Measurements from ENCODE around the gene SPO11. TPM values are rescaled to one million over a fixed set of nuclear protein-coding genes. Genes with fewer than 3 reads are reported as not detected.

The SPO11 gene
- total and polyA plus RNA-seq, 2 of the 4 experiments (the other 2 are of a cell fraction), result not detected

DNA sequence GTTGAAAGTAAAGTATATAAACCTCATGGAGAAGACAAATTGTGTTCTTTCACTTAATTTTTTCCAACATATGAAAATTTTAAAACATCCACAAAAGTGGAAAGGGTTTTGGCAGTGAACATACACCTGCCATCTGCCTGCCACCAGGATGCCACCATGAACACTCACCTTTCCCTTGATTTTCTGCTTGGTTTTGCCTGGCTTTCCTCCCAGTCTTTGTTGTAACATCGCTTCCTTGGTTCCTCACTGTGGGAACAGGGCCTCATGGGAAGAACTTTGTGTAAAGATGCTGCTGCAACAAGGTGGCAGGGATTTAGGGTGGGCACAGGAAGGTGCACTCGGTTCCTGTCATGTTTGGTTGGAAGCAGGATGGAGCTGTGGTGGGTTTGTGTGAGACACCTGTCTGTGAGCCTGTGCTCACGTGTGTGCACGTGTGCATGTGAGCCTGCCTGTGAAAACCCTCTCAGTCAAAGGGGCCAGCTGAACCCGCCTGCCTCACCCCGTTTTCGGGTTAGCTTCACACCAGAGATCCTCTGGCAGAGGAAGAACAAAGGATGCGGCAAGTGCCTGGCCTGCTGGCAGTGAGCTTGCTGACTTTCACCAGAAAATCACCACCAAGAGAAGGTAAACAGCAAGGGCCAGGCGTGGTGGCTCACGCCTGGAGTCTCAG lies 50.6 kb downstream of the SPO11 start:
- in situ Hi-C loops (cut with MboI; ENCODE audit: low sequenced_read_pairs) (loop anchor here (10.0 to 25.0 kb wide), 3 partner anchors 215 to 1657 kb away; partner anchors contain the start of genes ATP5F1E and PRELID3B), intact Hi-C loops (cut with micrococcal nuclease) (loop anchor here (10.0 kb wide), 1 partner anchor 835 kb away; no protein-coding TSS in a partner anchor), dilution Hi-C loops (cut with HindIII; ENCODE audit: low sequenced_read_pairs, unreplicated experiment) (no loop called here)
- Histone ChIP-seq H2BK120ac (ENCODE audit: low read depth, low read length) (no peak overlapping the region), H2BK5ac (ENCODE audit: low read depth, low read length, poor library complexity, severe bottlenecking) (no peak overlapping the region), H3K4ac (ENCODE audit: low read depth, low read length) (no peak overlapping the region), H3K23ac (ENCODE audit: low read depth, low read length) (no peak overlapping the region), H3K18ac (ENCODE audit: low read depth, low read length) (no peak overlapping the region), H2AK9ac (replicated peaks; ENCODE audit: low read depth, low read length, poor library complexity) (no peak overlapping the region), H3K4me1 (ENCODE audit: control insufficient read depth, insufficient read depth, low read length) (no peaks in the 10 kb centered on the region), H3K4me3 (ENCODE audit: insufficient read depth, low read depth, low read length) (no peak overlapping the region), H3K9ac (ENCODE audit: low read depth, low read length) (no peak overlapping the region), H4K5ac (ENCODE audit: low read depth, low read length) (no peak overlapping the region), H3K4me2 (ENCODE audit: low read depth, low read length) (no peak overlapping the region), H3K9me3 (ENCODE audit: control insufficient read depth, insufficient read depth, low read length) (no peaks in the 10 kb centered on the region), H3K36me3 (ENCODE audit: control insufficient read depth, insufficient read depth, low read length) (peaks cover 36% of the 10 kb centered on the region), H3K9me1 (ENCODE audit: insufficient read depth, low read length) (no peaks in the 10 kb centered on the region), H3K56ac (ENCODE audit: extremely low read depth, insufficient read depth, low read length) (no peak overlapping the region), H3K27ac (ENCODE audit: insufficient read depth, low read length) (no peak overlapping the region), H2AK5ac (ENCODE audit: low read depth, low read length) (no peak overlapping the region), H2BK15ac (ENCODE audit: low read depth, low read length) (no peak overlapping the region), H3K79me1 (ENCODE audit: low read depth in 1 of 2, low read length in 2 of 2) (no peaks in the 10 kb centered on the region; a peak in 1 of 4 replicates), H3K27me3 (ENCODE audit: control insufficient read depth, insufficient read depth, low read length) (no peaks in the 10 kb centered on the region), H2AFZ (replicated peaks; ENCODE audit: low read length, poor library complexity) (no peak overlapping the region), H4K91ac (ENCODE audit: insufficient read depth, low read depth, low read length) (no peak overlapping the region), H3K14ac (replicated peaks; ENCODE audit: low read depth, low read length) (no peak overlapping the region), H4K8ac (ENCODE audit: low read depth in 2 of 2, low read length in 2 of 2) (no peak overlapping the region), H4K20me1 (ENCODE audit: insufficient read depth, low read length) (no peaks in the 10 kb centered on the region; the same call in 1 of the 2 replicates), H2BK20ac (ENCODE audit: low read depth, low read length) (no peak overlapping the region)
- ChIA-PET CTCF (interaction anchor here (0.6 to 1.1 kb wide), 2 partner anchors 35 to 115 kb away, joined by 3 to 5 read pairs; no protein-coding TSS in a partner anchor), POLR2A (ENCODE audit: unreplicated experiment) (no interaction called here)
- TF ChIP-seq RCOR1 (IDR thresholded peaks at IDR 0.05; ENCODE audit: insufficient replicate concordance, low read length), result no peak
- TF ChIP-seq BHLHE40 (IDR thresholded peaks at IDR 0.05; ENCODE audit: low read depth, low read length), result no peak
- TF ChIP-seq, protein P1, sequence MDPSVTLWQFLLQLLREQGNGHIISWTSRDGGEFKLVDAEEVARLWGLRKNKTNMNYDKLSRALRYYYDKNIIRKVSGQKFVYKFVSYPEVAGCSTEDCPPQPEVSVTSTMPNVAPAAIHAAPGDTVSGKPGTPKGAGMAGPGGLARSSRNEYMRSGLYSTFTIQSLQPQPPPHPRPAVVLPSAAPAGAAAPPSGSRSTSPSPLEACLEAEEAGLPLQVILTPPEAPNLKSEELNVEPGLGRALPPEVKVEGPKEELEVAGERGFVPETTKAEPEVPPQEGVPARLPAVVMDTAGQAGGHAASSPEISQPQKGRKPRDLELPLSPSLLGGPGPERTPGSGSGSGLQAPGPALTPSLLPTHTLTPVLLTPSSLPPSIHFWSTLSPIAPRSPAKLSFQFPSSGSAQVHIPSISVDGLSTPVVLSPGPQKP (IDR thresholded peaks at IDR 0.05; ENCODE audit: borderline replicate concordance, low read depth, low read length), result no peak
- no peak for TF ChIP-seq CTCF (conservative IDR thresholded peaks at IDR 0.05; ENCODE audit: low read depth, low read length)
- TF ChIP-seq MAFK (IDR thresholded peaks at IDR 0.05; ENCODE audit: low read depth, low read length), result no peak
- TF ChIP-seq RFX5 (IDR thresholded peaks at IDR 0.05; ENCODE audit: low read depth, low read length), result no peak
- TF ChIP-seq FOS (IDR thresholded peaks at IDR 0.05; ENCODE audit: low read depth, low read length), result no peak
- TF ChIP-seq NFE2L2 (IDR thresholded peaks at IDR 0.05; ENCODE audit: low read depth, low read length), result no peak
- TF ChIP-seq POLR2A (IDR thresholded peaks at IDR 0.05; ENCODE audit: low read depth, low read length), result no peak
- TF ChIP-seq USF2 (IDR thresholded peaks at IDR 0.05; ENCODE audit: low read depth, low read length), result no peak
- no peak for TF ChIP-seq CEBPB (IDR thresholded peaks at IDR 0.05; ENCODE audit: low read depth, low read length)
- no peak for TF ChIP-seq CHD1 (IDR thresholded peaks at IDR 0.05; ENCODE audit: low read depth, low read length)
- DNase-seq (no peak), ATAC-seq (ENCODE audit: low read depth) (no peak)
- WGBS, 2 experiments (ENCODE audit: extremely low coverage in 2 of 2, insufficient read length in 1 of 2), result no CpG with 5 or more reads among the region's 10 CpGs
- BruUV-seq (replicated peaks), result no TSS peak

Measured in IMR-90 (cell line).